ENCODE measurements around the gene GYPE.
"Not testable (repeated sequence)": the region's sequence is repeated elsewhere in the genome, so short reads cannot be mapped to it uniquely, and the experiment has no call there.

DNA sequence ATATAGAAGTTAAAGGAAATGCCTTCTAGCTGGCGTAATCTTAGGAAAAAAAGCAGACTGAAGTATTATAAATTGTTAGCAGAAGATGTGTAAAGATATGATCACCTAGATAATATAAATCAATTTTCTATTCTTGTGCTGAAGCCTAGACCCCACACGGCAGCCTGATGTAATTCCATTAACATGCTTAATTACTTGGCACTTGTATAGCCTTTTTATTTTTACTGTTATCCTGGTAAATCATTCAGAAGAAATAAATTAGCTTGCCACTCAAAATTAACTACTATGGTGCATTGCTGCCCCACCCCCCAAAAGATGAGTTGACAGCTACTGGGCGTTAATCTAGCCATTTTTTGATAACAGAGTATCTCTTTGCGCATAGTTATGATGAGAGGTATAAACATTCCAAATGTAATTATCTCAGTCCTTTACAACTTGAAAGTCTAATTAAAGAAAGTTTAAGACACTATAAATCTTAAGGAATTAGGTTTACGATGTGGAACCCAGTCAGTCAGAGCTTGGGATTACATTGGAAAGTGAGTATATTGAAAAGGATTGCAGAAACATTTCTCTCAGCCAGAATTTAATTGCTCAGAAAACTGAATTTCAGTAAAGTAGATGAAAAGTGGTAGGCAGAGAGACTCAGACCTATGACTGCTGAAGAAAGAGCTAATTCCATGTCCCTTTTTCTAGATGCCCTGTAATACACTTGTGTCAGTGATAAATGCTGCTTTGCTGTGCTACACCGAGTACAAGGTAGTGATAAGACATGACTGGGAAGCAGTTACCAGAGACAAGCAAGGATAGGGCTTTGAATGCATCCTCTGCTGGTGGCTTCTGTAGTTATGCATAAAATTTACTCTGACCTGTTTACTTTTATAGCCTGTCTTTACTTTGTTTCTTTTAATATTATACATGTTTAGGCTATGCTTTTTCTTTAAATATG is 47.7 kb downstream of the GYPE start:
- not testable (repeated sequence) for TF ChIP-seq POLR2A, POLR2AphosphoS5 (IDR thresholded peaks at IDR 0.05)
- TF ChIP-seq, protein P1, sequence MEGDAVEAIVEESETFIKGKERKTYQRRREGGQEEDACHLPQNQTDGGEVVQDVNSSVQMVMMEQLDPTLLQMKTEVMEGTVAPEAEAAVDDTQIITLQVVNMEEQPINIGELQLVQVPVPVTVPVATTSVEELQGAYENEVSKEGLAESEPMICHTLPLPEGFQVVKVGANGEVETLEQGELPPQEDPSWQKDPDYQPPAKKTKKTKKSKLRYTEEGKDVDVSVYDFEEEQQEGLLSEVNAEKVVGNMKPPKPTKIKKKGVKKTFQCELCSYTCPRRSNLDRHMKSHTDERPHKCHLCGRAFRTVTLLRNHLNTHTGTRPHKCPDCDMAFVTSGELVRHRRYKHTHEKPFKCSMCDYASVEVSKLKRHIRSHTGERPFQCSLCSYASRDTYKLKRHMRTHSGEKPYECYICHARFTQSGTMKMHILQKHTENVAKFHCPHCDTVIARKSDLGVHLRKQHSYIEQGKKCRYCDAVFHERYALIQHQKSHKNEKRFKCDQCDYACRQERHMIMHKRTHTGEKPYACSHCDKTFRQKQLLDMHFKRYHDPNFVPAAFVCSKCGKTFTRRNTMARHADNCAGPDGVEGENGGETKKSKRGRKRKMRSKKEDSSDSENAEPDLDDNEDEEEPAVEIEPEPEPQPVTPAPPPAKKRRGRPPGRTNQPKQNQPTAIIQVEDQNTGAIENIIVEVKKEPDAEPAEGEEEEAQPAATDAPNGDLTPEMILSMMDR (IDR thresholded peaks at IDR 0.05), result not testable (repeated sequence)

All from breast epithelium (tissue), 3 donors.